NB4 (cell line): ENCODE results near the gene LY6G5B.

ENCODE experiments used
- MAX ChIP-seq: IDR thresholded peaks from 2 replicates; pipeline ENCODE4 v1.6.1; 2011; ENCODE audit warnings: low read depth, low read length
- POLR2A ChIP-seq: IDR thresholded peaks from 2 replicates; pipeline ENCODE4 v1.6.1; 2011; ENCODE audit warnings: mild to moderate bottlenecking; ENCODE audit not compliant: insufficient read length; ENCODE audit errors: extremely low read depth
- TF ChIP-seq, protein P1 (sequence below): IDR thresholded peaks from one replicate; pipeline ENCODE4 v1.5.1; 2012; ENCODE audit warnings: low read depth, low read length

DNA sequence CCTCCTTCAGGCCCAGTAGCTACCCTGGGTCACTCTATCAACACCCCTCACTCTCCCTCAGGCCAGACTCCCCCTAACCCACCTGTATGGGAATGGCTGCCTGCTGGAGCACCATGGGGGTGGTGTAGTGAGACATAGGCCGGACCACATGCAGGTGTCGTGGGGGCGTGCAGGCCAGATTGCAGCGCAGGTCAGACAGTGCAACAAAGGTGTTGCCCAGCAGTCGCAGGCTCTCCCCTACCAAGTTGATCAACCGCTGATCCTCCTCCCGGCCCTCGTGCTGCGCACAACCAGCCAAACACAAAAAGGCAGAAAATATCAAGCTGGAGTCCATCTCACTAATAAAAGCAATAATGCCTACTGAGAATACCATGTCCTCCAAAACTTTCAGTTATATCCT lies 24.5 kb upstream of the LY6G5B start:
- TF ChIP-seq, protein P1, sequence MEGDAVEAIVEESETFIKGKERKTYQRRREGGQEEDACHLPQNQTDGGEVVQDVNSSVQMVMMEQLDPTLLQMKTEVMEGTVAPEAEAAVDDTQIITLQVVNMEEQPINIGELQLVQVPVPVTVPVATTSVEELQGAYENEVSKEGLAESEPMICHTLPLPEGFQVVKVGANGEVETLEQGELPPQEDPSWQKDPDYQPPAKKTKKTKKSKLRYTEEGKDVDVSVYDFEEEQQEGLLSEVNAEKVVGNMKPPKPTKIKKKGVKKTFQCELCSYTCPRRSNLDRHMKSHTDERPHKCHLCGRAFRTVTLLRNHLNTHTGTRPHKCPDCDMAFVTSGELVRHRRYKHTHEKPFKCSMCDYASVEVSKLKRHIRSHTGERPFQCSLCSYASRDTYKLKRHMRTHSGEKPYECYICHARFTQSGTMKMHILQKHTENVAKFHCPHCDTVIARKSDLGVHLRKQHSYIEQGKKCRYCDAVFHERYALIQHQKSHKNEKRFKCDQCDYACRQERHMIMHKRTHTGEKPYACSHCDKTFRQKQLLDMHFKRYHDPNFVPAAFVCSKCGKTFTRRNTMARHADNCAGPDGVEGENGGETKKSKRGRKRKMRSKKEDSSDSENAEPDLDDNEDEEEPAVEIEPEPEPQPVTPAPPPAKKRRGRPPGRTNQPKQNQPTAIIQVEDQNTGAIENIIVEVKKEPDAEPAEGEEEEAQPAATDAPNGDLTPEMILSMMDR = no peak
- TF ChIP-seq MAX (no peak), POLR2A (no peak)
